Measurements from ENCODE around the gene IRF9. TPM values are rescaled to one million over a fixed set of nuclear protein-coding genes. Genes with fewer than 3 reads are reported as not detected.

IRF9 gene
- total and polyA plus RNA-seq, 2 of the 13 experiments (the other 11 are each of a cell fraction or from before 2014, with no cell fraction given), result 14.9 to 49.7 TPM

DNA sequence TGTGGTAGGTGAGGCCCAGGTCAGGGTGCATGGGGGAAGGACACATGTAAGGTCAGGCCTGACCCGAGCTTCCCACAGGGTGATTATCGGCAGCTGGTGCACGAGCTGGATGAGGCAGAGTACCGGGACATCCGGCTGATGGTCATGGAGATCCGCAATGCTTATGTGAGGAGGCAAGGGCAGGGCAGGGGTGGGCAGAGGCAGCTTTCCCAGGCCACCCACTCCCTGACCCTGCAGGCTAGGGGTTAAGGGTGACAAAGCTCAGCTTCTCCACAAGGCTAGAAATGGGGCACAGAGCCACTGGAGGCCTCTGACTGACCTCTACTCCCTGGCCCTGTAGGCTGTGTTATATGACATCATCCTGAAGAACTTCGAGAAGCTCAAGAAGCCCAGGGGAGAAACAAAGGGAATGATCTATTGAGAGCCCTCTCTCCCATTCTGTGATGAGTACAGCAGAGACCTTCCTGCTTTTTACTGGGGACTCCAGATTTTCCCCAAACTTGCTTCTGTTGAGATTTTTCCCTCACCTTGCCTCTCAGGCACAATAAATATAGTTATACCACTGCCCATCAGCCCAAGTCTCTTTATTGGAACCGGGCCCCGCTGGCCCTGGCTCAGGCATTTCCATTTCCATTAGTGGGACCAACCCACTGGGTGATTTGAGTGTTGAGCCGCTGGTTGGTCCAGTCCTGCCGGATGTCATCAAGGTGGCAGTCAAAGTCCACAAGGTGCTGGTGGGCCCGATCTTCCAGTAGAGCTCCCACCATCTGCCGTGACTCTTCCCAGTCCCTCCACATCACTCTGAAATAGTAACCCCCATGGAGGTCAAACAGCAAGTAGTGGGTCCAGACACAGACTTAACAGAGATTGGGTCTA, 22.4 kb upstream of the IRF9 start (continued):
- TF ChIP-seq SSRP1 (CRISPR knock-in tag; IDR thresholded peaks at IDR 0.05) (peak; percentile 21; the same call in 1 of the 2 replicates), ZNF383 (CRISPR knock-in tag; IDR thresholded peaks at IDR 0.05; ENCODE audit: borderline replicate concordance) (no peak), ZNF7 (CRISPR knock-in tag; IDR thresholded peaks at IDR 0.05) (no peak), ZNF589 (CRISPR knock-in tag; conservative IDR thresholded peaks at IDR 0.05) (no peak), ZNF235 (CRISPR knock-in tag; IDR thresholded peaks at IDR 0.05; ENCODE audit: borderline replicate concordance) (no peak), ISX (CRISPR knock-in tag; conservative IDR thresholded peaks at IDR 0.05) (no peak), RARA (CRISPR knock-in tag; IDR thresholded peaks at IDR 0.05) (peak; percentile 35; the same call in 1 of the 2 replicates), ZNF781 (CRISPR knock-in tag; IDR thresholded peaks at IDR 0.05; ENCODE audit: borderline replicate concordance, not compliant biosample characterization) (no peak), RARG (CRISPR knock-in tag; IDR thresholded peaks at IDR 0.05; ENCODE audit: low read depth) (no peak), HOXA9 (CRISPR knock-in tag; IDR thresholded peaks at IDR 0.05; ENCODE audit: borderline replicate concordance) (no peak), SRSF9 (IDR thresholded peaks at IDR 0.05; ENCODE audit: borderline replicate concordance, insufficient read depth, low read depth, low read length, poor library complexity, severe bottlenecking) (no peak), ESRRA (CRISPR knock-in tag; IDR thresholded peaks at IDR 0.05; ENCODE audit: low read depth) (peak; percentile 42; the same call in 1 of the 2 replicates), ZNF713 (CRISPR knock-in tag; IDR thresholded peaks at IDR 0.05) (no peak), NFKBIZ (CRISPR knock-in tag; IDR thresholded peaks at IDR 0.05) (no peak), ZNF501 (CRISPR knock-in tag; IDR thresholded peaks at IDR 0.05) (no peak), AKAP8 (CRISPR knock-in tag; IDR thresholded peaks at IDR 0.05) (0 out of 2 replicates have a peak, but pooled peaks have one; percentile 13), TBX3 (IDR thresholded peaks at IDR 0.05; ENCODE audit: borderline replicate concordance) (no peak), ZSCAN9 (CRISPR knock-in tag; IDR thresholded peaks at IDR 0.05; ENCODE audit: borderline replicate concordance) (no peak), CBX5 (CRISPR knock-in tag; IDR thresholded peaks at IDR 0.05; ENCODE audit: borderline replicate concordance) (peak; percentile 55; the same call in 1 of the 2 replicates), SMARCE1 (IDR thresholded peaks at IDR 0.05; ENCODE audit: borderline replicate concordance) (no peak), HNRNPK (IDR thresholded peaks at IDR 0.05; ENCODE audit: low read depth, low read length, poor library complexity, severe bottlenecking) (no peak)
- TF ChIP-seq, protein P1, sequence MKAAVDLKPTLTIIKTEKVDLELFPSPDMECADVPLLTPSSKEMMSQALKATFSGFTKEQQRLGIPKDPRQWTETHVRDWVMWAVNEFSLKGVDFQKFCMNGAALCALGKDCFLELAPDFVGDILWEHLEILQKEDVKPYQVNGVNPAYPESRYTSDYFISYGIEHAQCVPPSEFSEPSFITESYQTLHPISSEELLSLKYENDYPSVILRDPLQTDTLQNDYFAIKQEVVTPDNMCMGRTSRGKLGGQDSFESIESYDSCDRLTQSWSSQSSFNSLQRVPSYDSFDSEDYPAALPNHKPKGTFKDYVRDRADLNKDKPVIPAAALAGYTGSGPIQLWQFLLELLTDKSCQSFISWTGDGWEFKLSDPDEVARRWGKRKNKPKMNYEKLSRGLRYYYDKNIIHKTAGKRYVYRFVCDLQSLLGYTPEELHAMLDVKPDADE (CRISPR knock-in tag; IDR thresholded peaks at IDR 0.05), result no peak
- TF ChIP-seq, protein P2, sequence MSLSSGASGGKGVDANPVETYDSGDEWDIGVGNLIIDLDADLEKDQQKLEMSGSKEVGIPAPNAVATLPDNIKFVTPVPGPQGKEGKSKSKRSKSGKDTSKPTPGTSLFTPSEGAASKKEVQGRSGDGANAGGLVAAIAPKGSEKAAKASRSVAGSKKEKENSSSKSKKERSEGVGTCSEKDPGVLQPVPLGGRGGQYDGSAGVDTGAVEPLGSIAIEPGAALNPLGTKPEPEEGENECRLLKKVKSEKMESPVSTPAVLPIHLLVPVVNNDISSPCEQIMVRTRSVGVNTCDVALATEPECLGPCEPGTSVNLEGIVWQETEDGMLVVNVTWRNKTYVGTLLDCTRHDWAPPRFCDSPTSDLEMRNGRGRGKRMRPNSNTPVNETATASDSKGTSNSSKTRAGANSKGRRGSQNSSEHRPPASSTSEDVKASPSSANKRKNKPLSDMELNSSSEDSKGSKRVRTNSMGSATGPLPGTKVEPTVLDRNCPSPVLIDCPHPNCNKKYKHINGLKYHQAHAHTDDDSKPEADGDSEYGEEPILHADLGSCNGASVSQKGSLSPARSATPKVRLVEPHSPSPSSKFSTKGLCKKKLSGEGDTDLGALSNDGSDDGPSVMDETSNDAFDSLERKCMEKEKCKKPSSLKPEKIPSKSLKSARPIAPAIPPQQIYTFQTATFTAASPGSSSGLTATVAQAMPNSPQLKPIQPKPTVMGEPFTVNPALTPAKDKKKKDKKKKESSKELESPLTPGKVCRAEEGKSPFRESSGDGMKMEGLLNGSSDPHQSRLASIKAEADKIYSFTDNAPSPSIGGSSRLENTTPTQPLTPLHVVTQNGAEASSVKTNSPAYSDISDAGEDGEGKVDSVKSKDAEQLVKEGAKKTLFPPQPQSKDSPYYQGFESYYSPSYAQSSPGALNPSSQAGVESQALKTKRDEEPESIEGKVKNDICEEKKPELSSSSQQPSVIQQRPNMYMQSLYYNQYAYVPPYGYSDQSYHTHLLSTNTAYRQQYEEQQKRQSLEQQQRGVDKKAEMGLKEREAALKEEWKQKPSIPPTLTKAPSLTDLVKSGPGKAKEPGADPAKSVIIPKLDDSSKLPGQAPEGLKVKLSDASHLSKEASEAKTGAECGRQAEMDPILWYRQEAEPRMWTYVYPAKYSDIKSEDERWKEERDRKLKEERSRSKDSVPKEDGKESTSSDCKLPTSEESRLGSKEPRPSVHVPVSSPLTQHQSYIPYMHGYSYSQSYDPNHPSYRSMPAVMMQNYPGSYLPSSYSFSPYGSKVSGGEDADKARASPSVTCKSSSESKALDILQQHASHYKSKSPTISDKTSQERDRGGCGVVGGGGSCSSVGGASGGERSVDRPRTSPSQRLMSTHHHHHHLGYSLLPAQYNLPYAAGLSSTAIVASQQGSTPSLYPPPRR (CRISPR knock-in tag; IDR thresholded peaks at IDR 0.05; ENCODE audit: borderline replicate concordance), result no peak
- TF ChIP-seq, protein P3, sequence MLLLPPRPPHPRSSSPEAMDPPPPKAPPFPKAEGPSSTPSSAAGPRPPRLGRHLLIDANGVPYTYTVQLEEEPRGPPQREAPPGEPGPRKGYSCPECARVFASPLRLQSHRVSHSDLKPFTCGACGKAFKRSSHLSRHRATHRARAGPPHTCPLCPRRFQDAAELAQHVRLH (CRISPR knock-in tag; IDR thresholded peaks at IDR 0.05; ENCODE audit: borderline replicate concordance, low read depth), result no peak

Measured in HepG2 (cell line).